Activated CD8-positive, alpha-beta T cell treated with anti-CD3 and anti-CD28 coated beads, Interleukin-2, amount 10 ng/mL, durations not matched to agents 7 days and 5 days (primary cell): ENCODE measurements around the gene COL15A1. TPM values are rescaled to one million over a fixed set of nuclear protein-coding genes. Genes with fewer than 3 reads are reported as not detected.

Experiments used
- ATAC-seq: fragments of 150-1000 bp; cut with Tn5 transposase; one replicate; pipeline ENCODE4 v1.10.0; 2021; ENCODE audit warnings: moderate library complexity
- CTCF ChIA-PET: fragments of 350-600 bp; sonication (Branson Sonifier 250); formaldehyde crosslinking; loops from one replicate; lab custom pipeline; 2021; ENCODE audit warnings: antibody characterized with exemption; lab: Charles Lee
- POLR2A ChIA-PET: fragments of 350-600 bp; sonication (Branson Sonifier 250); formaldehyde crosslinking; loops from one replicate; lab custom pipeline; 2021; ENCODE audit warnings: antibody characterized with exemption; lab: Charles Lee
- DNase-seq: peaks from one replicate; pipeline ENCODE4 v3.0.0-alpha.2; 2020
- H3K27ac Mint-ChIP-seq: one replicate; pipeline ENCODE4 v1.8.0; 2021; ENCODE audit warnings: mild to moderate bottlenecking, mixed read lengths
- H3K27me3 Mint-ChIP-seq: one replicate; pipeline ENCODE4 v1.8.0; 2021; ENCODE audit warnings: low read depth, mixed read lengths
- H3K36me3 Mint-ChIP-seq: one replicate; pipeline ENCODE4 v1.8.0; 2021; ENCODE audit warnings: low read depth, mixed read lengths
- H3K4me1 Mint-ChIP-seq: one replicate; pipeline ENCODE4 v1.8.0; 2021; ENCODE audit warnings: low read depth, mixed read lengths
- H3K4me3 Mint-ChIP-seq: one replicate; pipeline ENCODE4 v1.8.0; 2021; ENCODE audit warnings: mild to moderate bottlenecking, mixed read lengths
- H3K9me3 Mint-ChIP-seq: one replicate; pipeline ENCODE4 v1.8.0; 2022; ENCODE audit warnings: mixed read lengths; ENCODE audit not compliant: insufficient read depth
- total RNA-seq, 2 experiments: library from RNA; stranded (reverse); gene quantifications; one replicate each; pipeline ENCODE4 v1.2.3, GENCODE V29; 2021

The COL15A1 gene
- total RNA-seq, 2 experiments from 2014 or later: 0.37 to 0.76 TPM

- Mint-ChIP-seq H3K4me1 (no peaks in the 10 kb centered on the region), H3K27me3 (peaks cover 3% of the 10 kb centered on the region), H3K36me3 (no peaks in the 10 kb centered on the region), H3K9me3 (no peaks in the 10 kb centered on the region), H3K27ac (no peak overlapping the region), H3K4me3 (no peak overlapping the region)
- ChIA-PET CTCF (interaction anchor here (1.3 to 1.7 kb wide), 3 partner anchors 8 to 175 kb away, joined by 3 to 5 read pairs (median 5); no protein-coding TSS in a partner anchor), POLR2A (no interaction called here)
- DNase-seq: no peak
- ATAC-seq: no peak
These were observed 23.6 kb downstream of the COL15A1 start for GRCh38 chr9:98967257-98967656.

- Mint-ChIP-seq H3K36me3 (no peaks in the 10 kb centered on the region), H3K27me3 (peaks cover 4% of the 10 kb centered on the region), H3K9me3 (no peaks in the 10 kb centered on the region), H3K4me3 (no peak overlapping the region), H3K27ac (no peak overlapping the region), H3K4me1 (no peaks in the 10 kb centered on the region)
- CTCF ChIA-PET: interaction anchor here (1.5 kb wide), 1 partner anchor 174 kb away, joined by 3 read pairs; no protein-coding TSS in a partner anchor
- DNase-seq (no peak), ATAC-seq (no peak)
- POLR2A ChIA-PET: no interaction called here
These were observed 24.0 kb downstream of the COL15A1 start for GRCh38 chr9:98967680-98968079.

GRCh38 chr9:98968601-98969337 is 25.1 kb downstream of the COL15A1 start:
- ATAC-seq: no peak
- CTCF ChIA-PET: no interaction called here
- H3K4me1 Mint-ChIP-seq: peaks cover 3% of the 10 kb centered on the region
- no peak for DNase-seq
- POLR2A ChIA-PET: no interaction called here
- H3K27me3 Mint-ChIP-seq: peaks cover 6% of the 10 kb centered on the region
- H3K36me3 Mint-ChIP-seq: no peaks in the 10 kb centered on the region
- H3K4me3 Mint-ChIP-seq: no peak overlapping the region
- no peak overlapping the region for H3K27ac Mint-ChIP-seq
- no peaks in the 10 kb centered on the region for H3K9me3 Mint-ChIP-seq

GRCh38 chr9:98970532-98971041 is 26.9 kb downstream of the COL15A1 start:
- ATAC-seq (no peak), DNase-seq (no peak)
- Mint-ChIP-seq H3K4me1 (peaks cover 9% of the 10 kb centered on the region), H3K4me3 (no peak overlapping the region), H3K36me3 (no peaks in the 10 kb centered on the region), H3K27me3 (peaks cover 7% of the 10 kb centered on the region), H3K27ac (no peak overlapping the region), H3K9me3 (no peaks in the 10 kb centered on the region)
- ChIA-PET CTCF (no interaction called here), POLR2A (no interaction called here)

- ChIA-PET POLR2A (no interaction called here), CTCF (interaction anchor here (1.5 kb wide), 1 partner anchor 123 kb away, joined by 5 read pairs; no protein-coding TSS in a partner anchor)
- DNase-seq (no peak), ATAC-seq (no peak)
- Mint-ChIP-seq H3K4me3 (no peak overlapping the region), H3K9me3 (no peaks in the 10 kb centered on the region), H3K4me1 (peaks cover 10% of the 10 kb centered on the region), H3K27me3 (peaks cover 13% of the 10 kb centered on the region), H3K27ac (no peak overlapping the region), H3K36me3 (no peaks in the 10 kb centered on the region)
These were observed 27.6 kb downstream of the COL15A1 start for GRCh38 chr9:98971168-98971914.

- DNase-seq: no peak
- no peak overlapping the region for H3K4me3 Mint-ChIP-seq
- peaks cover 10% of the 10 kb centered on the region for H3K4me1 Mint-ChIP-seq
- H3K9me3 Mint-ChIP-seq: no peaks in the 10 kb centered on the region
- H3K27me3 Mint-ChIP-seq: peaks cover 16% of the 10 kb centered on the region
- POLR2A ChIA-PET: no interaction called here
- H3K27ac Mint-ChIP-seq: no peak overlapping the region
- CTCF ChIA-PET: interaction anchor here (1.5 kb wide), 1 partner anchor 124 kb away, joined by 5 read pairs; no protein-coding TSS in a partner anchor
- H3K36me3 Mint-ChIP-seq: no peaks in the 10 kb centered on the region
- ATAC-seq: no peak
These were observed 28.2 kb downstream of the COL15A1 start for GRCh38 chr9:98971915-98972223.

GRCh38 chr9:98972716-98973115 is 29.0 kb downstream of the COL15A1 start:
- Mint-ChIP-seq H3K4me3 (no peak overlapping the region), H3K4me1 (peaks cover 10% of the 10 kb centered on the region), H3K27me3 (peaks cover 16% of the 10 kb centered on the region), H3K27ac (no peak overlapping the region), H3K9me3 (no peaks in the 10 kb centered on the region), H3K36me3 (no peaks in the 10 kb centered on the region)
- DNase-seq (no peak), ATAC-seq (no peak)
- CTCF ChIA-PET: interaction anchor here (1.3 to 4.5 kb wide), 3 partner anchors 125 to 167 kb away, joined by 3 to 75 read pairs (median 5); no protein-coding TSS in a partner anchor
- POLR2A ChIA-PET: no interaction called here

GRCh38 chr9:98973171-98973570 is 29.5 kb downstream of the COL15A1 start:
- ChIA-PET CTCF (interaction anchor here (1.3 to 4.5 kb wide), 3 partner anchors 125 to 167 kb away, joined by 3 to 75 read pairs (median 5); no protein-coding TSS in a partner anchor), POLR2A (no interaction called here)
- H3K4me1 Mint-ChIP-seq: peaks cover 12% of the 10 kb centered on the region
- no peak overlapping the region for H3K27ac Mint-ChIP-seq
- no peaks in the 10 kb centered on the region for H3K9me3 Mint-ChIP-seq
- no peak overlapping the region for H3K4me3 Mint-ChIP-seq
- ATAC-seq: no peak
- H3K27me3 Mint-ChIP-seq: peaks cover 16% of the 10 kb centered on the region
- no peak for DNase-seq
- H3K36me3 Mint-ChIP-seq: no peaks in the 10 kb centered on the region

- DNase-seq (no peak), ATAC-seq (no peak)
- Mint-ChIP-seq H3K27me3 (peaks cover 16% of the 10 kb centered on the region), H3K4me3 (no peak overlapping the region), H3K36me3 (no peaks in the 10 kb centered on the region), H3K27ac (no peak overlapping the region), H3K9me3 (no peaks in the 10 kb centered on the region), H3K4me1 (peaks cover 16% of the 10 kb centered on the region)
- ChIA-PET POLR2A (no interaction called here), CTCF (interaction anchor here (1.3 to 4.5 kb wide), 3 partner anchors 125 to 167 kb away, joined by 3 to 75 read pairs (median 13); no protein-coding TSS in a partner anchor)
These were observed 29.9 kb downstream of the COL15A1 start for GRCh38 chr9:98973576-98973975.

GRCh38 chr9:98974106-98974505 is 30.4 kb downstream of the COL15A1 start:
- H3K9me3 Mint-ChIP-seq: no peaks in the 10 kb centered on the region
- ChIA-PET POLR2A (no interaction called here), CTCF (interaction anchor here (1.9 to 4.5 kb wide), 5 partner anchors 22 to 166 kb away, joined by 7 to 75 read pairs (median 13); no protein-coding TSS in a partner anchor)
- H3K27me3 Mint-ChIP-seq: peaks cover 16% of the 10 kb centered on the region
- H3K36me3 Mint-ChIP-seq: no peaks in the 10 kb centered on the region
- H3K4me3 Mint-ChIP-seq: no peak overlapping the region
- ATAC-seq (no peak), DNase-seq (no peak)
- no peak overlapping the region for H3K27ac Mint-ChIP-seq
- peaks cover 16% of the 10 kb centered on the region for H3K4me1 Mint-ChIP-seq

GRCh38 chr9:98974554-98974953 is 30.8 kb downstream of the COL15A1 start:
- Mint-ChIP-seq H3K27ac (no peak overlapping the region), H3K4me1 (peaks cover 16% of the 10 kb centered on the region), H3K9me3 (no peaks in the 10 kb centered on the region), H3K27me3 (peaks cover 16% of the 10 kb centered on the region), H3K36me3 (no peaks in the 10 kb centered on the region), H3K4me3 (no peak overlapping the region)
- peak; percentile 10 for ATAC-seq
- CTCF ChIA-PET: interaction anchor here (0.8 to 4.5 kb wide), 11 partner anchors 11 to 190 kb away, joined by 3 to 75 read pairs (median 7); no protein-coding TSS in a partner anchor
- POLR2A ChIA-PET: interaction anchor here (0.6 kb wide), 1 partner anchor 9 kb away, joined by 3 read pairs; no protein-coding TSS in a partner anchor
- DNase-seq: no peak
